GM23338 (cell line): ENCODE results near the gene WWOX. TPM values are rescaled to one million over a fixed set of nuclear protein-coding genes. Genes with fewer than 3 reads are reported as not detected.

Experiments used
- ATAC-seq: fragments of 200-7000 bp; cut with Tn5 transposase; 3 replicates; pipeline ENCODE4 v1.9.1; 2020
- DNase-seq: peaks from one replicate; pipeline ENCODE4 v3.0.0-alpha.2; 2015; ENCODE audit warnings: low spot score
- H2AFZ ChIP-seq: fragments of 200-600 bp; sonication (generic); 2 replicates; pipeline ENCODE4 v1.8.0; 2016; ENCODE audit warnings: antibody characterized with exemption, mild to moderate bottlenecking, moderate library complexity
- H3F3A ChIP-seq: fragments of 200-600 bp; sonication (generic); replicated peaks from 2 replicates; pipeline ENCODE4 v1.8.0; 2017; ENCODE audit warnings: antibody characterized with exemption, mixed run types, low read depth
- H3K27ac ChIP-seq: fragments of 200-600 bp; sonication (generic); 2 replicates; pipeline ENCODE4 v1.6.1; 2016; ENCODE audit warnings: low read depth
- H3K27me3 ChIP-seq: fragments of 200-600 bp; sonication (generic); 2 replicates; pipeline ENCODE4 v1.8.0; 2016; ENCODE audit warnings: mild to moderate bottlenecking, mixed run types, moderate library complexity; ENCODE audit not compliant: insufficient read depth
- H3K36me3 ChIP-seq: fragments of 200-600 bp; sonication (generic); 2 replicates; pipeline ENCODE4 v1.8.0; 2016; ENCODE audit warnings: mild to moderate bottlenecking; ENCODE audit not compliant: insufficient read depth
- H3K4me1 ChIP-seq: fragments of 200-600 bp; sonication (generic); 2 replicates; pipeline ENCODE4 v1.8.0; 2016; ENCODE audit warnings: mild to moderate bottlenecking, moderate library complexity; ENCODE audit not compliant: insufficient read depth
- H3K4me2 ChIP-seq: fragments of 200-600 bp; sonication (generic); 2 replicates; pipeline ENCODE4 v1.7.1; 2017; ENCODE audit warnings: mixed run types
- H3K4me3 ChIP-seq: fragments of 200-600 bp; sonication (generic); 2 replicates; pipeline ENCODE4 v1.6.1; 2016; ENCODE audit warnings: mixed run types
- H3K79me2 ChIP-seq: fragments of 200-600 bp; sonication (generic); replicated peaks from 2 replicates; pipeline ENCODE4 v1.8.0; 2017; ENCODE audit warnings: mild to moderate bottlenecking; ENCODE audit not compliant: insufficient read depth
- H3K9me2 ChIP-seq: fragments of 200-600 bp; sonication (generic); 2 replicates; pipeline ENCODE4 v1.8.0; 2017; ENCODE audit not compliant: insufficient read depth
- H4K20me1 ChIP-seq: fragments of 200-600 bp; sonication (generic); replicated peaks from 2 replicates; pipeline ENCODE4 v1.8.0; 2017; ENCODE audit warnings: mild to moderate bottlenecking; ENCODE audit not compliant: insufficient read depth
- H3K27ac Mint-ChIP-seq: 2 replicates; pipeline ENCODE4 v1.8.0; 2020; ENCODE audit warnings: inconsistent platforms, mild to moderate bottlenecking, moderate library complexity, mixed read lengths
- H3K27me3 Mint-ChIP-seq: 3 replicates; pipeline ENCODE4 v1.8.0; 2022; ENCODE audit warnings: low read depth, mild to moderate bottlenecking, moderate library complexity, mixed read lengths, inconsistent platforms; ENCODE audit not compliant: insufficient read depth, poor library complexity
- H3K36me3 Mint-ChIP-seq: 3 replicates; pipeline ENCODE4 v1.8.0; 2021; ENCODE audit warnings: low read depth, mild to moderate bottlenecking, inconsistent platforms, moderate library complexity, mixed read lengths
- H3K4me1 Mint-ChIP-seq: 3 replicates; pipeline ENCODE4 v1.8.0; 2020; ENCODE audit warnings: mild to moderate bottlenecking, inconsistent platforms, mixed read lengths
- H3K4me3 Mint-ChIP-seq: 3 replicates; pipeline ENCODE4 v1.8.0; 2021; ENCODE audit warnings: moderate library complexity, mild to moderate bottlenecking, inconsistent platforms, mixed read lengths
- H3K9me3 Mint-ChIP-seq: 3 replicates; pipeline ENCODE4 v1.8.0; 2020; ENCODE audit warnings: moderate library complexity, mild to moderate bottlenecking, inconsistent platforms, mixed read lengths
- CREB1 ChIP-seq: fragments of 250-450 bp; sonication (Bioruptor Pico); IDR thresholded peaks from 2 replicates; pipeline ENCODE4 v1.5.0; 2020; ENCODE audit warnings: low read depth, mild to moderate bottlenecking, moderate library complexity
- CTCF ChIP-seq, 2 experiments: fragments of 200-600 bp in 1 of 2; sonication (generic) in 1 of 2; conservative IDR thresholded peaks; 2 replicates each; pipeline versions ENCODE4 v1.5.1 to v1.6.1; 2016 to 2017; ENCODE audit warnings: antibody characterized with exemption in 2 of 2, low read depth in 2 of 2, mild to moderate bottlenecking in 2 of 2, moderate library complexity in 1 of 2
- ETS1 ChIP-seq: IDR thresholded peaks from 2 replicates; pipeline ENCODE4 v1.6.1; 2016; ENCODE audit warnings: antibody characterized with exemption
- EZH2 ChIP-seq: fragments of 200-600 bp; sonication (generic); IDR thresholded peaks from one replicate; pipeline ENCODE4 v1.8.0; 2017; ENCODE audit warnings: antibody characterized with exemption, mild to moderate bottlenecking, low read depth; ENCODE audit not compliant: unreplicated experiment
- EZH2phosphoT487 ChIP-seq: fragments of 200-600 bp; sonication (generic); IDR thresholded peaks from one replicate; pipeline ENCODE4 v1.8.1; 2018; ENCODE audit warnings: antibody characterized with exemption; ENCODE audit not compliant: unreplicated experiment
- JUNB ChIP-seq: IDR thresholded peaks from one replicate; pipeline ENCODE4 v1.6.1; 2016; ENCODE audit warnings: antibody characterized with exemption; ENCODE audit not compliant: unreplicated experiment
- NANOG ChIP-seq: IDR thresholded peaks from 2 replicates; pipeline ENCODE4 v1.6.1; 2016; ENCODE audit warnings: antibody characterized with exemption, borderline replicate concordance
- POLR2AphosphoS5 ChIP-seq: IDR thresholded peaks from 2 replicates; pipeline ENCODE4 v1.6.1; 2016; ENCODE audit warnings: antibody characterized with exemption, low read depth
- STAT1 ChIP-seq: IDR thresholded peaks from one replicate; pipeline ENCODE4 v1.6.1; 2016; ENCODE audit warnings: antibody characterized with exemption; ENCODE audit not compliant: unreplicated experiment
- ZNF114 ChIP-seq: fragments of 250-450 bp; sonication (Bioruptor Pico); IDR thresholded peaks from 2 replicates; pipeline ENCODE4 v1.5.0; 2020; ENCODE audit warnings: mild to moderate bottlenecking, moderate library complexity
- ZNF331 ChIP-seq: fragments of 250-450 bp; sonication (Bioruptor Pico); IDR thresholded peaks from 2 replicates; pipeline ENCODE4 v1.5.0; 2020; ENCODE audit warnings: low read depth, mild to moderate bottlenecking, moderate library complexity
- polyA plus RNA-seq: library from polyadenylated mRNA; unstranded; fragments of >200 nt; fragmentation: Nextera tagmentation; extraction: Ambion mirVana; gene quantifications from 2 replicates; pipeline ENCODE4 v1.2.1, GENCODE V29; 2016
- total RNA-seq: library from RNA; depleted of rRNA; stranded (reverse); fragments of >200 nt; shearing (Covaris generic); gene quantifications from 2 replicates; pipeline ENCODE4 v1.2.3, GENCODE V29; 2014
- TF ChIP-seq, protein P1 (sequence below): fragments of 250-450 bp; sonication (Bioruptor Pico); IDR thresholded peaks from 2 replicates; pipeline ENCODE4 v1.5.0; 2020; ENCODE audit warnings: mild to moderate bottlenecking, moderate library complexity
- TF ChIP-seq, protein P2 (sequence below): IDR thresholded peaks from one replicate; pipeline ENCODE4 v1.6.1; 2018; ENCODE audit warnings: antibody characterized with exemption; ENCODE audit not compliant: unreplicated experiment

Gene WWOX
- total and polyA plus RNA-seq, 2 experiments from 2014 or later = 10.0 to 19.3 TPM

GRCh38 chr16:79163691-79164387 is 1064.4 kb downstream of the WWOX start:
- Mint-ChIP-seq H3K27me3 (no peaks in the 10 kb centered on the region), H3K4me1 (peaks cover 20% of the 10 kb centered on the region), H3K27ac (no peak overlapping the region), H3K4me3 (no peak overlapping the region), H3K9me3 (peaks cover 13% of the 10 kb centered on the region), H3K36me3 (peaks cover 13% of the 10 kb centered on the region)
- Histone ChIP-seq H3K9me2 (peaks cover 7% of the 10 kb centered on the region; the same call in 1 of the 2 replicates), H3K4me2 (no peak overlapping the region), H3K36me3 (no peaks in the 10 kb centered on the region; the same call in 1 of the 2 replicates), H4K20me1 (no peaks in the 10 kb centered on the region), H3K4me1 (peaks cover 8% of the 10 kb centered on the region; the same call in 1 of the 2 replicates), H3F3A (no peaks in the 10 kb centered on the region), H2AFZ (0 out of 2 replicates have a peak overlapping the region, but pooled peaks have one; percentile 28), H3K79me2 (no peaks in the 10 kb centered on the region), H3K27me3 (no peaks in the 10 kb centered on the region), H3K27ac (no peak overlapping the region), H3K4me3 (no peak overlapping the region)
- no peak for DNase-seq
- TF ChIP-seq, protein P1, sequence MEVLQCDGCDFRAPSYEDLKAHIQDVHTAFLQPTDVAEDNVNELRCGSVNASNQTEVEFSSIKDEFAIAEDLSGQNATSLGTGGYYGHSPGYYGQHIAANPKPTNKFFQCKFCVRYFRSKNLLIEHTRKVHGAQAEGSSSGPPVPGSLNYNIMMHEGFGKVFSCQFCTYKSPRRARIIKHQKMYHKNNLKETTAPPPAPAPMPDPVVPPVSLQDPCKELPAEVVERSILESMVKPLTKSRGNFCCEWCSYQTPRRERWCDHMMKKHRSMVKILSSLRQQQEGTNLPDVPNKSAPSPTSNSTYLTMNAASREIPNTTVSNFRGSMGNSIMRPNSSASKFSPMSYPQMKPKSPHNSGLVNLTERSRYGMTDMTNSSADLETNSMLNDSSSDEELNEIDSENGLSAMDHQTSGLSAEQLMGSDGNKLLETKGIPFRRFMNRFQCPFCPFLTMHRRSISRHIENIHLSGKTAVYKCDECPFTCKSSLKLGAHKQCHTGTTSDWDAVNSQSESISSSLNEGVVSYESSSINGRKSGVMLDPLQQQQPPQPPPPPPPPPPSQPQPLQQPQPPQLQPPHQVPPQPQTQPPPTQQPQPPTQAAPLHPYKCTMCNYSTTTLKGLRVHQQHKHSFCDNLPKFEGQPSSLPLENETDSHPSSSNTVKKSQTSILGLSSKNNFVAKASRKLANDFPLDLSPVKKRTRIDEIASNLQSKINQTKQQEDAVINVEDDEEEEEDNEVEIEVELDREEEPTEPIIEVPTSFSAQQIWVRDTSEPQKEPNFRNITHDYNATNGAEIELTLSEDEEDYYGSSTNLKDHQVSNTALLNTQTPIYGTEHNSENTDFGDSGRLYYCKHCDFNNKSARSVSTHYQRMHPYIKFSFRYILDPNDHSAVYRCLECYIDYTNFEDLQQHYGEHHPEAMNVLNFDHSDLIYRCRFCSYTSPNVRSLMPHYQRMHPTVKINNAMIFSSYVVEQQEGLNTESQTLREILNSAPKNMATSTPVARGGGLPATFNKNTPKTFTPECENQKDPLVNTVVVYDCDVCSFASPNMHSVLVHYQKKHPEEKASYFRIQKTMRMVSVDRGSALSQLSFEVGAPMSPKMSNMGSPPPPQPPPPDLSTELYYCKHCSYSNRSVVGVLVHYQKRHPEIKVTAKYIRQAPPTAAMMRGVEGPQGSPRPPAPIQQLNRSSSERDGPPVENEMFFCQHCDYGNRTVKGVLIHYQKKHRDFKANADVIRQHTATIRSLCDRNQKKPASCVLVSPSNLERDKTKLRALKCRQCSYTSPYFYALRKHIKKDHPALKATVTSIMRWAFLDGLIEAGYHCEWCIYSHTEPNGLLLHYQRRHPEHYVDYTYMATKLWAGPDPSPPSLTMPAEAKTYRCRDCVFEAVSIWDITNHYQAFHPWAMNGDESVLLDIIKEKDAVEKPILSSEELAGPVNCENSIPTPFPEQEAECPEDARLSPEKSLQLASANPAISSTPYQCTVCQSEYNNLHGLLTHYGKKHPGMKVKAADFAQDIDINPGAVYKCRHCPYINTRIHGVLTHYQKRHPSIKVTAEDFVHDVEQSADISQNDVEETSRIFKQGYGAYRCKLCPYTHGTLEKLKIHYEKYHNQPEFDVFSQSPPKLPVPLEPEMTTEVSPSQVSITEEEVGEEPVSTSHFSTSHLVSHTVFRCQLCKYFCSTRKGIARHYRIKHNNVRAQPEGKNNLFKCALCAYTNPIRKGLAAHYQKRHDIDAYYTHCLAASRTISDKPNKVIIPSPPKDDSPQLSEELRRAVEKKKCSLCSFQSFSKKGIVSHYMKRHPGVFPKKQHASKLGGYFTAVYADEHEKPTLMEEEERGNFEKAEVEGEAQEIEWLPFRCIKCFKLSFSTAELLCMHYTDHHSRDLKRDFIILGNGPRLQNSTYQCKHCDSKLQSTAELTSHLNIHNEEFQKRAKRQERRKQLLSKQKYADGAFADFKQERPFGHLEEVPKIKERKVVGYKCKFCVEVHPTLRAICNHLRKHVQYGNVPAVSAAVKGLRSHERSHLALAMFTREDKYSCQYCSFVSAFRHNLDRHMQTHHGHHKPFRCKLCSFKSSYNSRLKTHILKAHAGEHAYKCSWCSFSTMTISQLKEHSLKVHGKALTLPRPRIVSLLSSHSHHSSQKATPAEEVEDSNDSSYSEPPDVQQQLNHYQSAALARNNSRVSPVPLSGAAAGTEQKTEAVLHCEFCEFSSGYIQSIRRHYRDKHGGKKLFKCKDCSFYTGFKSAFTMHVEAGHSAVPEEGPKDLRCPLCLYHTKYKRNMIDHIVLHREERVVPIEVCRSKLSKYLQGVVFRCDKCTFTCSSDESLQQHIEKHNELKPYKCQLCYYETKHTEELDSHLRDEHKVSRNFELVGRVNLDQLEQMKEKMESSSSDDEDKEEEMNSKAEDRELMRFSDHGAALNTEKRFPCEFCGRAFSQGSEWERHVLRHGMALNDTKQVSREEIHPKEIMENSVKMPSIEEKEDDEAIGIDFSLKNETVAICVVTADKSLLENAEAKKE (CRISPR knock-in tag) = no peak
- TF ChIP-seq EZH2phosphoT487 = no peak
- TF ChIP-seq ZNF114 (CRISPR knock-in tag) = no peak
- TF ChIP-seq CTCF (conservative IDR thresholded peaks at IDR 0.05; ENCODE audit: low read depth in 2 of 2) = no peak
- TF ChIP-seq JUNB = no peak
- TF ChIP-seq STAT1 = no peak
- TF ChIP-seq, protein P2, sequence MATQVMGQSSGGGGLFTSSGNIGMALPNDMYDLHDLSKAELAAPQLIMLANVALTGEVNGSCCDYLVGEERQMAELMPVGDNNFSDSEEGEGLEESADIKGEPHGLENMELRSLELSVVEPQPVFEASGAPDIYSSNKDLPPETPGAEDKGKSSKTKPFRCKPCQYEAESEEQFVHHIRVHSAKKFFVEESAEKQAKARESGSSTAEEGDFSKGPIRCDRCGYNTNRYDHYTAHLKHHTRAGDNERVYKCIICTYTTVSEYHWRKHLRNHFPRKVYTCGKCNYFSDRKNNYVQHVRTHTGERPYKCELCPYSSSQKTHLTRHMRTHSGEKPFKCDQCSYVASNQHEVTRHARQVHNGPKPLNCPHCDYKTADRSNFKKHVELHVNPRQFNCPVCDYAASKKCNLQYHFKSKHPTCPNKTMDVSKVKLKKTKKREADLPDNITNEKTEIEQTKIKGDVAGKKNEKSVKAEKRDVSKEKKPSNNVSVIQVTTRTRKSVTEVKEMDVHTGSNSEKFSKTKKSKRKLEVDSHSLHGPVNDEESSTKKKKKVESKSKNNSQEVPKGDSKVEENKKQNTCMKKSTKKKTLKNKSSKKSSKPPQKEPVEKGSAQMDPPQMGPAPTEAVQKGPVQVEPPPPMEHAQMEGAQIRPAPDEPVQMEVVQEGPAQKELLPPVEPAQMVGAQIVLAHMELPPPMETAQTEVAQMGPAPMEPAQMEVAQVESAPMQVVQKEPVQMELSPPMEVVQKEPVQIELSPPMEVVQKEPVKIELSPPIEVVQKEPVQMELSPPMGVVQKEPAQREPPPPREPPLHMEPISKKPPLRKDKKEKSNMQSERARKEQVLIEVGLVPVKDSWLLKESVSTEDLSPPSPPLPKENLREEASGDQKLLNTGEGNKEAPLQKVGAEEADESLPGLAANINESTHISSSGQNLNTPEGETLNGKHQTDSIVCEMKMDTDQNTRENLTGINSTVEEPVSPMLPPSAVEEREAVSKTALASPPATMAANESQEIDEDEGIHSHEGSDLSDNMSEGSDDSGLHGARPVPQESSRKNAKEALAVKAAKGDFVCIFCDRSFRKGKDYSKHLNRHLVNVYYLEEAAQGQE = no peak
- no peak for TF ChIP-seq EZH2
- TF ChIP-seq ETS1 = no peak
- no peak for TF ChIP-seq CREB1 (CRISPR knock-in tag)
- no peak for TF ChIP-seq POLR2AphosphoS5
- TF ChIP-seq ZNF331 (CRISPR knock-in tag) = no peak
- TF ChIP-seq NANOG = no peak
- no peak for ATAC-seq
